ENCODE results near the gene TIMM17A. TPM values are rescaled to one million over a fixed set of nuclear protein-coding genes. Genes with fewer than 3 reads are reported as not detected.
A peak's percentile ranks its signal among the peaks of the same experiment; 100 is the strongest.
"Not testable (repeated sequence)": the region's sequence is repeated elsewhere in the genome, so short reads cannot be mapped to it uniquely, and the experiment has no call there.

TIMM17A gene
- total RNA-seq, 1 donor from 2014 or later: 30.0 TPM

GRCh38 chr1:202016022-202016810 is 60.9 kb downstream of the TIMM17A start:
- peak; percentile 50 for DNase-seq

DNA sequence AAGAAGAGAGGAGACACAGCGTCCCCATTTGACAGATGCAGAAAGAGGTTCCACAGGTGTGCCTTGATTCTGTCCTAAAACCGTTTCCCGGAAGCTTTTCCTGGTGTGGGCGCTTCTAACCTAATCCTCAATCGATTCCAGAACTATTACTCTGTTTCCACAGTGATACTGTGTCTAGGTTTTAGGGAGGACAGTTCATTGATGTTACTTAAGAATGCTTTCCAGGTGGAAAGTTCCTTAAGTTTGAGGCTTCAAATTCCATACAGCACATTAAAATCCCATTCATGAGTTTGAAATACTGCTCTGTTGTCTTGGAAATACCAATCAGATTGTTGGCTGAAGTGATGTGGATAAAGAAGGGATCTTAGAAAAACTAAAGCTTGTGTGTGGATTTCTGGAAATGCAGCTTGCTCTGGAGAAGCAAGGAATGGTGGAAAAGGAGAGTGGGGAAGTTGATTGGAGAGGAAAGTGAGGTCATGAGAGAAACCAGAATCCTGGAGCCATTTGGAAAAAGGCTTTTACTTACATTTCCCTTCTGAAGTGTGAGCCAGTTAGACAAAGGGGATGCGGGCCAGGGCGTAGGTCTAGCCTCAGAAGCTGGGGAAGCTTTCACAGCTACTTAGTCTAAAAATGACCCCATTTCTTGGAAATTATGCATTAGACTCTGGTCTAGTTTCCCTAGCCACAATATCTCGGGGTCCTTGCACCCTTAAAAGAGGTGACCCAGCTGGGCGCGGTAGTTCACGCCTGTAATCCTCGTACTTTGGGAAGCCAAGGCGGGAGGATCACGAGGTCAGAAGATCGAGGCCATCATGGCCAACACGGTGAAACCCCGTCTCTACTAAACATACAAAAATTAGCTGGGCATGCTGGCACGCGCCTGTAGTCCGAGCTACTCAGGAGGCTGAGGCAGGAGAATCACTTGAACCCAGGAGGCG is 61.8 kb downstream of the TIMM17A start:
- DNase-seq: no peak

- no peak for DNase-seq
These were observed 62.6 kb downstream of the TIMM17A start for GRCh38 chr1:202017749-202018467.

DNA sequence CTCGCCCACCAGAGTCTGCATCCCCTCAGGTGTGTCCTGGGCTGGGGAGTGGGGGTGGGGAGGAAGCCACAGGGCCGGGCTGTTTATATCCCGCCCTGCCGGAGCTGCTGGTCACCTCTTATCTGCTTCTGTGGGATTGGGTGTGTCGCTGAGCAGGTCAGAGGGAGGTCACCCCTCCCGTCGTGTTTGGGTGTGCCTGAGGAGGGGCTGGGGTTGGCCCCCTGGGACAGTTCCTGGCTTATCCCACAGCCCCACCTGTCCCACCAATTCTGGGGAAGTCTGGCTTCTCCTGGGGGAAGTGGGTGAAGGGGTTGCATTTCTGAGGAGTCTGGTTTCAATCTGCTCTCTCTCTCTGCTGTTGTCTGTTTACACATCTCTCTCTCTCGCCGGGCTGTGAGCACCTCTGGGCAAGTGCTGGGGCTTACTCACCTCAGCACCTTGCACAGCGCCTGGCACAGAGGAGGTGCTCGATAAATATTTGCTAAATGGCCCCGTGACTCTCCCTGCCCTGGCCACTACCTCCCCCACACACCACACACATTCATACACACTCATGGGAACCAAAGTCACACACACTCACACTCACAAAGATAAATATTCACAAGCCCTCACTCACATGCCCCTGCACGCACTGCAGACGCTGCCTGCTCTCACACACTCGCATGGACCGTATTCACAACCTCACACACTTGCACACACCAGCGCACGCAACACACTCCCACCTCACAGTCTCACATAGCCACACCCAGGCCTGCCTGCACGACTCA is 63.3 kb downstream of the TIMM17A start:
- DNase-seq: no peak

DNA sequence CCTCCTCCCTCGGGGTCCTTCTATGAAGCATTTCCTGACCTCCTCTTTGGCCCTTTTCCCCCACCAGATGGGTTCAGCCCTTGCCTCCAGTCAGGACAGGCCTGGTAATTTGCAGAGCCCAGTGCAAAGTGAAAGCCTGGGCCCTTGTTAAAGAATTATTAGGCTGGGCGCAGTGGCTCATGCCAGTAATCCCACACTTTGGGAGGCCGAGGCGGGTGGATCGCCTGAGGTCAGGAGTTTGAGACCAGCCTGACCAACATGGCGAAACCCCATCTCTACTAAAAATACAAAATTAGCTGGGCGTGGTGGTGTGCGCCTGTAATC is 63.9 kb downstream of the TIMM17A start:
- not testable (repeated sequence) for DNase-seq

Small RNA genes lying within 50 kb of the gene (small RNA-seq; reads per million reads assigned to genes)
- gene MIR6740 (ENCODE audit: low replicate concordance) (not detected), gene RF00156 (ENCODE audit: low replicate concordance) (not detected)

Other genes starting within 250 kb of the TIMM17A start
- gene IPO9, start 126.3 kb upstream of the TIMM17A start, total RNA-seq: 22.3 TPM
- gene SHISA4, start 66.6 kb upstream of the TIMM17A start, total RNA-seq: 7.9 TPM
- gene LMOD1, start 9.0 kb upstream of the TIMM17A start, total RNA-seq: 7.4 TPM
- gene RNPEP, start 27.1 kb downstream of the TIMM17A start, total RNA-seq: 20.2 TPM
- 14.0 TPM for gene ELF3, start 55.1 kb downstream of the TIMM17A start, total RNA-seq
- not detected for gene GPR37L1, start 167.4 kb downstream of the TIMM17A start, total RNA-seq
- gene ARL8A, start 189.2 kb downstream of the TIMM17A start, total RNA-seq: 20.8 TPM
- gene PTPN7, start 205.1 kb downstream of the TIMM17A start, total RNA-seq: 1.4 TPM
- 11.9 TPM for gene LGR6, start 238.3 kb downstream of the TIMM17A start, total RNA-seq